ENCODE results near the gene GNG13. TPM values are rescaled to one million over a fixed set of nuclear protein-coding genes. Genes with fewer than 3 reads are reported as not detected.

GNG13 gene
- total RNA-seq, 6 experiments from 2014 or later = not detected

DNA sequence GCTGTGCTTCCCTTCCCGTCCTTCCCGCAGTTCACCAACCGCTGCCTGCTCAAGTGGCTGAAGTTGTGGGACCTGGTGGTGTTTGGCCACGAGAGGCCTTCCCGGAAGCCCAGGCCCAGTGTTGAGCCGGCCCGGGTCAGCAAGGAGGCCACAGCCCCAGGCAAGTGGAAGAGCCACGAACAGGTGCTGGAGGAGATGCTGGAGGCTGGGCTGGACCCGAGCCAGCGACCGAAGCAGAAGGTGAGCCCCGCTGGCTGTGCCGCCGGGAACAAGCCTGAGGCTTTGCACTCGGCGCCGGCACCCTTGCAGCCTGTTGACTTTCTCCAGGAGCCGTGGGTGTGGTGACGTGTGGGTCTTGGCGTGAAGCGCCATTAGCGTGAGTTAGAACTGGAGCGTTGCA, 9.4 kb downstream of the GNG13 start:
- no peaks in the 10 kb centered on the region for H3K36me3 ChIP-seq
- WGBS (ENCODE audit: insufficient coverage, low coverage, low lambda C conversion rate, missing lambda C conversion rate) = no CpG with 5 or more reads among the region's 23 CpGs
- ATAC-seq (no peak), DNase-seq (no peak)
- no peaks in the 10 kb centered on the region for H3K9me3 ChIP-seq
- no peak overlapping the region for H3K27ac ChIP-seq
- H3K27me3 ChIP-seq = no peaks in the 10 kb centered on the region
- intact Hi-C loops (cut with DNase I) = no loop called here
- TF ChIP-seq, protein P1, sequence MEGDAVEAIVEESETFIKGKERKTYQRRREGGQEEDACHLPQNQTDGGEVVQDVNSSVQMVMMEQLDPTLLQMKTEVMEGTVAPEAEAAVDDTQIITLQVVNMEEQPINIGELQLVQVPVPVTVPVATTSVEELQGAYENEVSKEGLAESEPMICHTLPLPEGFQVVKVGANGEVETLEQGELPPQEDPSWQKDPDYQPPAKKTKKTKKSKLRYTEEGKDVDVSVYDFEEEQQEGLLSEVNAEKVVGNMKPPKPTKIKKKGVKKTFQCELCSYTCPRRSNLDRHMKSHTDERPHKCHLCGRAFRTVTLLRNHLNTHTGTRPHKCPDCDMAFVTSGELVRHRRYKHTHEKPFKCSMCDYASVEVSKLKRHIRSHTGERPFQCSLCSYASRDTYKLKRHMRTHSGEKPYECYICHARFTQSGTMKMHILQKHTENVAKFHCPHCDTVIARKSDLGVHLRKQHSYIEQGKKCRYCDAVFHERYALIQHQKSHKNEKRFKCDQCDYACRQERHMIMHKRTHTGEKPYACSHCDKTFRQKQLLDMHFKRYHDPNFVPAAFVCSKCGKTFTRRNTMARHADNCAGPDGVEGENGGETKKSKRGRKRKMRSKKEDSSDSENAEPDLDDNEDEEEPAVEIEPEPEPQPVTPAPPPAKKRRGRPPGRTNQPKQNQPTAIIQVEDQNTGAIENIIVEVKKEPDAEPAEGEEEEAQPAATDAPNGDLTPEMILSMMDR (IDR thresholded peaks at IDR 0.05) = no peak
- TF ChIP-seq POLR2A (IDR thresholded peaks at IDR 0.05) = no peak
- no peak overlapping the region for H3K4me3 ChIP-seq
- peaks cover 0 to 13% (median 0%) of the 10 kb centered on the region in 4 donors for H3K4me1 ChIP-seq

DNA sequence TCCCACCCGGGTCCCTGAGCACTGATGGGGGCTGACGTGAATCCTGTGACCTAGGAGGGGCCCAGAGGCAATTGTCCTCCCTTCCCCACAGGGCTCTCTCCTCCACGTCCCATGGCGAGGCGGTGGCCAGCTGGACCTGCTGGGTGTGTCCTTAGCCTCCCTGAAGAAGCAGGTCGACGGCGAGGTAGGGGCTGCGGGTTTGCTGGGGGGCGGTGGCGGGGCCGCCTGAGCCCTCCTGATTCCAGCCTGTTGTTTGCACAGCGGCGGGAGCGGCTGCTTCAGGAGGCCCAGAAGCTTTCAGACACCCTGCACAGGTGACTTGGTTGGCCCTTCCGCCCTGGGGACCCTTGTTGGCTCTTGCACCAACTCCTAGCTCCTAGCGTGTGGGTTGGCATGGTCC, 10.4 kb downstream of the GNG13 start:
- Histone ChIP-seq H3K27ac (no peak overlapping the region), H3K27me3 (no peaks in the 10 kb centered on the region), H3K4me1 (peaks cover 0 to 13% (median 0%) of the 10 kb centered on the region in 4 donors), H3K9me3 (no peaks in the 10 kb centered on the region), H3K4me3 (no peak overlapping the region), H3K36me3 (no peaks in the 10 kb centered on the region)
- WGBS (ENCODE audit: insufficient coverage, low coverage, low lambda C conversion rate, missing lambda C conversion rate) = 100% methylated on average over 2 of the region's 17 CpGs
- DNase-seq (no peak), ATAC-seq (no peak)
- intact Hi-C loops (cut with DNase I) = no loop called here
- no peak for TF ChIP-seq POLR2A (IDR thresholded peaks at IDR 0.05)
- TF ChIP-seq, protein P1 (IDR thresholded peaks at IDR 0.05) = no peak

DNA sequence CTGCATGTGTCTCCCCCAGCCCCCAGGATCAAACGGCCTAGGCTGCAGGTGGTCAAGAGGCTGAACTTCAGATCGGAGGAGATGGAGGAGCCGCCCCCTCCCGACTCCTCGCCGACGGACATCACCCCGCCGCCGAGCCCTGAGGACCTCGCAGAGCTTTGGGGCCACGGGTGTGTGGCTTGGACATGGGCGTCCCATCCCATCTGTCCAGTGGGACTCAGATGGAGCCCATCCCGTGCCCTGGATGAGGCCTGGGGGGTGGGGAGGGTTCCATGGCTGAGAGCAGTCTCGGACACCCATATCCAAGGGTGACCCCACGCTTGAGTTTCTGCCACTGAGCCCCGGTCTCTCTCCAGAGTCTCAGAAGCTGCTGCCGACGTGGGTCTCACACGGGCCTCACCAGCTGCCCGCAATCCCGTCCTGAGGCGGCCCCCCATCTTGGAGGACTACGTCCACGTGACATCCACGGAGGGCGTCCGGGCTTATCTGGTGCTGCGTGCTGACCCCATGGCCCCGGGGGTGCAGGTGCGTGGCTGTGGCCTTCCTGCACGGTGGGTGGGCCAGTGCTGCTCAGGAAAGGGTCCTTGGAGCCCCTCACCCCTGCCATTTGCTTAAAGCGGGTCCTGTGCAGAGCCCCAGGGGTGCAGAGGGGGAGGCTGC, 11.2 kb downstream of the GNG13 start:
- no peak for ATAC-seq
- WGBS (ENCODE audit: insufficient coverage, low coverage, low lambda C conversion rate, missing lambda C conversion rate) = 20% methylated on average over 3 of the region's 33 CpGs
- no peaks in the 10 kb centered on the region for H3K36me3 ChIP-seq
- DNase-seq = no peak
- no peaks in the 10 kb centered on the region for H3K9me3 ChIP-seq
- peak overlapping the region; percentile 52 to 99 (median 65) for H3K4me3 ChIP-seq
- H3K4me1 ChIP-seq = peaks cover 0 to 13% (median 0%) of the 10 kb centered on the region in 4 donors
- no peak overlapping the region for H3K27ac ChIP-seq
- no peak for TF ChIP-seq POLR2A (IDR thresholded peaks at IDR 0.05)
- TF ChIP-seq, protein P1 (IDR thresholded peaks at IDR 0.05) = no peak
- intact Hi-C loops (cut with DNase I) = loop anchor here in 1 of 2 donors (5.0 kb wide), 1 partner anchor 77 kb away; no protein-coding TSS in a partner anchor
- H3K27me3 ChIP-seq = no peaks in the 10 kb centered on the region

DNA sequence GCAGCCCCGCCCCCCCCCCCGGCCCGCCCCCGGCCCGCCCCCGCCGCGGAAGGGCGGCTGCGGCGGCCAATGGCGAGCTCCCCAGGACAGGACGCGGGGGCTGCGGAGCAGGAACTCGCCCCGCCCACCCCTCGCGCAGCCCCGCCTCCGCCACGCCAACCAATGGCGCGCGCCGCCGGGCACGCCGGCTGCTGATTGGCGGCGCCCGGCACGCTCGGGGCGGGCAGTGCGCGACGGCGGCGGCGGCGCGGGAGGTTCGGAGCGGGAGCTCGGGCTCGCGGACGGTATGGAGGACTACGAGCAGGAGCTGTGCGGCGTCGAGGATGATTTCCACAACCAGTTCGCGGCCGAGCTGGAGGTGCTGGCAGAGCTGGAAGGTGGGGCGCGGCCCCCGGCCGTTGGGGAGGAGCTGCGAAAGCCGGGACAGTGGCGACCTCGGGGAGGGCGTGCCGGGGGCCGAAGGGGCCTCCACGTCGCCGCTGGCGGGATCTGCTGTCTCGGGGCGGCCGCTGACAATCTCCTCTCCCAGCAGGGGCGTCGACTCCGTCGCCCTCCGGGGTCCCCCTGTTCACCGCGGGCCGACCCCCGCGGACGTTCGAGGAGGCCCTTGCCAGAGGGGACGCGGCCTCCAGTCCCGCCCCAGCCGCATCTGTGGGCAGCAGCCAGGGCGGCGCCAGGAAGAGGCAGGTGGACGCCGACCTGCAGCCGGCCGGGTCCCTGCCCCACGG, 12.0 kb downstream of the GNG13 start, which contains the start of gene CHTF18:
Gene CHTF18, plus strand, starts transcription at position 222 of the 728 bp plus-strand sequence. Its CDS starts 65 bp downstream, at position 287.
- H3K9me3 ChIP-seq = no peaks in the 10 kb centered on the region
- no peaks in the 10 kb centered on the region for H3K36me3 ChIP-seq
- H3K27ac ChIP-seq = peak within 1 kb of the TSS in 1 of 3 donors; percentile 13
- DNase-seq = peak; percentile 91 to 94 (median 93)
- peak within 1 kb of the TSS; percentile 89 to 99 (median 92) for H3K4me3 ChIP-seq
- intact Hi-C loops (cut with DNase I) = loop anchor here in 1 of 2 donors (5.0 kb wide), 1 partner anchor 76 kb away; no protein-coding TSS in a partner anchor
- no peaks in the 10 kb centered on the region for H3K27me3 ChIP-seq
- ATAC-seq = peak; percentile 90 to 97 (median 92)
- WGBS (ENCODE audit: insufficient coverage, low coverage, low lambda C conversion rate, missing lambda C conversion rate) = 0% methylated on average over 7 of the region's 97 CpGs
- TF ChIP-seq POLR2A (IDR thresholded peaks at IDR 0.05) = no peak
- TF ChIP-seq, protein P1 (IDR thresholded peaks at IDR 0.05) = no peak
- peaks cover 0 to 13% (median 0%) of the 10 kb centered on the region in 4 donors for H3K4me1 ChIP-seq

All from right lobe of liver (tissue), 6 donors.